ENCODE measurements around the gene CAPN5. TPM values are rescaled to one million over a fixed set of nuclear protein-coding genes. Genes with fewer than 3 reads are reported as not detected.

CAPN5 gene
- total and polyA plus RNA-seq, 10 of the 15 experiments (the other 5 are each of a cell fraction or from before 2014, with no cell fraction given): 0.02 to 0.33 (median 0.07) TPM; not detected in 3

- no peak for TF ChIP-seq HSF1 (IDR thresholded peaks at IDR 0.05; ENCODE audit: low read depth, low read length)
- no peak for TF ChIP-seq PAX5 (IDR thresholded peaks at IDR 0.05; ENCODE audit: borderline replicate concordance, low read depth, low read length)
- no peak for TF ChIP-seq ZNF622 (IDR thresholded peaks at IDR 0.05)
- TF ChIP-seq HDAC6 (IDR thresholded peaks at IDR 0.05; ENCODE audit: unreplicated experiment): no peak
- TF ChIP-seq ZSCAN29 (IDR thresholded peaks at IDR 0.05): no peak
- TF ChIP-seq GATAD2B (conservative IDR thresholded peaks at IDR 0.05; ENCODE audit: low read depth): no peak
- TF ChIP-seq RFX5 (IDR thresholded peaks at IDR 0.05; ENCODE audit: low read depth, low read length): no peak
- no peak for TF ChIP-seq ZNF217 (IDR thresholded peaks at IDR 0.05)
- TF ChIP-seq EED (IDR thresholded peaks at IDR 0.05; ENCODE audit: low read depth): no peak
- no peak for TF ChIP-seq SKIL (IDR thresholded peaks at IDR 0.05; ENCODE audit: low read depth, poor library complexity, severe bottlenecking)
- TF ChIP-seq KAT2A (conservative IDR thresholded peaks at IDR 0.05; ENCODE audit: control insufficient read depth, low read depth, low read length): no peak
- no peak for TF ChIP-seq BRCA1 (IDR thresholded peaks at IDR 0.05; ENCODE audit: low read depth, low read length)
- no peak overlapping the region for H3K9ac ChIP-seq (ENCODE audit: control insufficient read depth, insufficient read depth, low read length)
- ChIA-PET RAD21 (ENCODE audit: unreplicated experiment) (no interaction called here), SMC1A (ENCODE audit: uncharacterized antibody, unreplicated experiment) (interaction anchor here (1.3 kb wide), 1 partner anchor 180 kb away, joined by 5 read pairs; no protein-coding TSS in a partner anchor), POLR2A (no interaction called here), CTCF (interaction anchor here (1.1 to 3.0 kb wide), 3 partner anchors 8 to 180 kb away, joined by 3 to 17 read pairs (median 6); no protein-coding TSS in a partner anchor)
- H3K36me3 ChIP-seq (ENCODE audit: control insufficient read depth in 2 of 2, insufficient read depth in 2 of 2, low read length in 1 of 2): no peaks in the 10 kb centered on the region
- no peaks in the 10 kb centered on the region for H3K9me3 ChIP-seq (replicated peaks; ENCODE audit: control insufficient read depth, insufficient read depth, low read length)
- H3K27me3 ChIP-seq (replicated peaks in 1 of 2; ENCODE audit: control insufficient read depth in 2 of 2, insufficient read depth in 2 of 2, low read length in 1 of 2): no peaks in the 10 kb centered on the region; a peak in 1 of 4 replicates
- in situ Hi-C loops (cut with MboI): no loop called here
- no peak for ATAC-seq
- no peak for FAIRE-seq
- no peak overlapping the region for H3K27ac ChIP-seq (ENCODE audit: control insufficient read depth, insufficient read depth)
- H3K4me2 ChIP-seq (ENCODE audit: control insufficient read depth, insufficient read depth): no peak overlapping the region
- no peak overlapping the region for H3K4me3 ChIP-seq
- no TSS peak for BruUV-seq (replicated peaks)
- DNase-seq (ENCODE audit: low read depth, low spot score): no peak
- no peaks in the 10 kb centered on the region for H4K20me1 ChIP-seq (ENCODE audit: control insufficient read depth, insufficient read depth)
- intact Hi-C loops (cut with micrococcal nuclease; ENCODE audit: unreplicated experiment): loop anchor here (10.0 kb wide), 1 partner anchor 366 kb away; no protein-coding TSS in a partner anchor
- H3K79me2 ChIP-seq (ENCODE audit: control insufficient read depth, insufficient read depth, low read length): no peaks in the 10 kb centered on the region
- 42% methylated on average over 11 of the region's 14 CpGs for WGBS (ENCODE audit: insufficient coverage, insufficient replicate concordance, low lambda C conversion rate, missing lambda C conversion rate)
- no peak overlapping the region for H2AFZ ChIP-seq (ENCODE audit: control insufficient read depth, low read depth, low read length)
- H3K4me1 ChIP-seq (ENCODE audit: control insufficient read depth, insufficient read depth, low read length): no peaks in the 10 kb centered on the region
Measured at GRCh38 chr11:77100166-77101042, 33.6 kb downstream of the CAPN5 start.
